ENCODE measurements around the gene CCNQ. TPM values are rescaled to one million over a fixed set of nuclear protein-coding genes. Genes with fewer than 3 reads are reported as not detected.

The CCNQ gene
- total and polyA plus RNA-seq, 2 of the 8 experiments (the other 6 are each of a cell fraction or from before 2014, with no cell fraction given) = 16.6 to 32.1 TPM

GRCh38 chrX:153608376-153608775 is 9.4 kb upstream of the CCNQ start:
- Histone ChIP-seq H4K8ac (ENCODE audit: extremely low read depth, insufficient read depth, low read length) (no peak overlapping the region), H3K14ac (ENCODE audit: insufficient read length) (no peak overlapping the region), H3K4me2 (ENCODE audit: insufficient read depth in 1 of 2, low read depth in 2 of 2, low read length in 2 of 2) (no peak overlapping the region), H3K27ac (ENCODE audit: low read depth, low read length) (no peak overlapping the region), H3K9ac (replicated peaks in 1 of 4; ENCODE audit: extremely low read depth in 1 of 4, low read depth in 3 of 4, low read length in 3 of 4) (no peak overlapping the region), H4K5ac (ENCODE audit: insufficient read length, low read depth, low read length) (no peak overlapping the region), H3K23me2 (ENCODE audit: low read depth, low read length) (no peaks in the 10 kb centered on the region), H3K9me3 (ENCODE audit: insufficient read depth in 2 of 2, low read depth in 1 of 2, low read length in 1 of 2) (no peaks in the 10 kb centered on the region), H3K4me1 (replicated peaks in 1 of 4; ENCODE audit: control insufficient read depth in 3 of 4, insufficient read depth in 4 of 4, low read length in 3 of 4) (no peaks in the 10 kb centered on the region), H4K20me1 (replicated peaks in 1 of 2; ENCODE audit: control insufficient read depth in 1 of 2, insufficient read depth in 2 of 2, low read length in 2 of 2) (no peaks in the 10 kb centered on the region), H2BK12ac (ENCODE audit: low read depth, low read length) (no peak overlapping the region), H2BK5ac (ENCODE audit: low read depth, low read length) (no peak overlapping the region), H2AK5ac (ENCODE audit: low read depth, low read length) (no peak overlapping the region), H3K27me3 (replicated peaks in 1 of 4; ENCODE audit: control insufficient read depth in 3 of 4, extremely low read depth in 1 of 4, insufficient read depth in 3 of 4, low read length in 3 of 4) (peaks cover 0 to 11% (median 8%) of the 10 kb centered on the region in 4 experiments; a peak in 6 of 7 replicates), H2BK20ac (ENCODE audit: low read length) (no peak overlapping the region), H4K91ac (replicated peaks; ENCODE audit: insufficient read length, low read length) (no peak overlapping the region), H3K4me3 (ENCODE audit: extremely low read depth in 1 of 4, insufficient read depth in 2 of 4, low read depth in 3 of 4, low read length in 4 of 4) (no peak overlapping the region), H3K4ac (replicated peaks; ENCODE audit: insufficient read length, low read depth, low read length) (no peak overlapping the region), H3K56ac (replicated peaks; ENCODE audit: insufficient read length, low read depth, low read length) (no peak overlapping the region), H2AFZ (ENCODE audit: low read length) (no peak overlapping the region), H3K79me2 (ENCODE audit: control insufficient read depth in 1 of 2, insufficient read depth in 2 of 2, low read length in 2 of 2) (no peaks in the 10 kb centered on the region), H3K23ac (ENCODE audit: insufficient read length) (no peak overlapping the region), H3K36me3 (ENCODE audit: control insufficient read depth in 2 of 4, insufficient read depth in 4 of 4, low read length in 3 of 4) (no peaks in the 10 kb centered on the region), H3K79me1 (ENCODE audit: low read depth, low read length) (no peaks in the 10 kb centered on the region), H2BK15ac (ENCODE audit: low read length) (no peak overlapping the region), H2BK120ac (replicated peaks; ENCODE audit: low read depth, low read length) (no peak overlapping the region), H3K18ac (ENCODE audit: extremely low read depth, low read length) (no peak overlapping the region)
- no peak for TF ChIP-seq BACH1 (IDR thresholded peaks at IDR 0.05; ENCODE audit: low read length)
- no peak for TF ChIP-seq EZH2 (IDR thresholded peaks at IDR 0.05; ENCODE audit: low read depth, low read length, severe bottlenecking)
- TF ChIP-seq HDAC6 (IDR thresholded peaks at IDR 0.05; ENCODE audit: low read depth, low read length) = no peak
- POLR2A ChIA-PET (ENCODE audit: partially characterized antibody) = no interaction called here
- DNase-seq (ENCODE audit: low read depth in 1 of 2, low spot score in 2 of 2) (no peak), FAIRE-seq (no peak)
- CTCF ChIA-PET (ENCODE audit: partially characterized antibody) = interaction anchor here (1.4 to 2.8 kb wide), 3 partner anchors 34 to 69 kb away, joined by 4 to 17 read pairs (median 9); no protein-coding TSS in a partner anchor
- 78% methylated on average over 2 of the region's 2 CpGs; no CpG with 5 or more reads in 1 of the 2 experiments for WGBS, 2 experiments (ENCODE audit: extremely low coverage in 1 of 2, insufficient coverage in 1 of 2, insufficient read length in 1 of 2, insufficient replicate concordance in 2 of 2, low coverage in 1 of 2, low lambda C conversion rate in 2 of 2, missing lambda C conversion rate in 1 of 2)

All from H1 (cell line).